ENCODE results near the gene SLC34A1. TPM values are rescaled to one million over a fixed set of nuclear protein-coding genes. Genes with fewer than 3 reads are reported as not detected.

SLC34A1 gene
- total RNA-seq, 1 experiment from 2014 or later: not detected

DNA sequence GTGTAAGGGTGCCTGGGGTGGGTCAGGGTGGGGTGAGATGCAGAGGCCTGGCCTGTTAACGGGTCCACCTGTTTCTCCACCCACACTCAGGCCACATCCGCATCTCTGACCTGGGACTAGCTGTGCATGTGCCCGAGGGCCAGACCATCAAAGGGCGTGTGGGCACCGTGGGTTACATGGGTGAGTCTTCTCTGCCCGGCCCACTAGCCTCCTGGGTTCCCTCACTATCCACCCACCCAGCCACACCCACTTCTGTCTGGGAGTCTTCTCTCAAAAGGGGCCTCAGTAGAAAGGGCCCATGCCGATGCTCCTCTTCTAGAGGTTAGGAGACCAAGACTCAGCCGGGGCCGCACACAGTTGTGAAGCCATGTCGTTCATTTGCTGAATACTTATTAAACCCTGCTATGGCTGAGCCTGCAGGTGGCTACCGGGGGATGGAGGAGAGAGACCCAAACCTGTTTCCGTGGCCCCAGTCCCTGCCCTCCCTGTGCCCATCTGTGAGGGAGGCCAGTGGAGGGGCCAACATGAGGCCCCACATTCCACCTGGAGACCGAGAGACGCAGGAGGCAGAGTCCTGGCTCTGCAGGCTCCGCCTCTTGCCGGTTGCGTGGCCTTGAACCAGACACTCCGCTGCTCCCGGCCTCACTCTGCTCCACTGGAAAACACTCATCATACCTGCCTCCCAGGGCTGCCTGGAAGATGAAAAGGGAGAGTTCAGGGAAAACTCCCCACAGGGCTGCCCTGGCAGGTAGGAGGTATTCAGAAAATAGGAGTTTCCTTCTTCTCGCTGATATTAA lies 50.9 kb downstream of the SLC34A1 start:
- POLR2A ChIA-PET: interaction anchor here (0.5 kb wide), 1 partner anchor 9 kb away, joined by 6 read pairs; the partner anchor contains the start of gene GRK6
- Mint-ChIP-seq H3K27ac (ENCODE audit: unreplicated experiment) (no peak overlapping the region), H3K4me3 (ENCODE audit: unreplicated experiment) (no peak overlapping the region), H3K27me3 (ENCODE audit: insufficient read depth, unreplicated experiment) (no peaks in the 10 kb centered on the region), H3K4me1 (ENCODE audit: low read depth, unreplicated experiment) (no peaks in the 10 kb centered on the region), H3K9me3 (ENCODE audit: unreplicated experiment) (no peaks in the 10 kb centered on the region), H3K36me3 (ENCODE audit: insufficient read depth, unreplicated experiment) (peaks cover 35% of the 10 kb centered on the region)
- no TSS peak for BruUV-seq (replicated peaks)
- Histone ChIP-seq H3K9me3 (no peaks in the 10 kb centered on the region), H3K4me3 (ENCODE audit: low read depth, low read length) (no peak overlapping the region), H3K4me1 (0 out of 2 replicates have a peak, but pooled peaks cover 3% of the 10 kb centered on the region), H3K36me3 (ENCODE audit: control insufficient read depth, insufficient read depth, low read length) (peaks cover 5% of the 10 kb centered on the region), H3K27me3 (replicated peaks; ENCODE audit: control insufficient read depth, insufficient read depth, low read length) (no peaks in the 10 kb centered on the region)
- no peak for DNase-seq
- CTCF ChIA-PET: no interaction called here
- TF ChIP-seq CTCF (IDR thresholded peaks at IDR 0.05; ENCODE audit: insufficient read depth in 1 of 2, low read depth in 1 of 2, low read length in 1 of 2, severe bottlenecking in 1 of 2, unreplicated experiment in 1 of 2): no peak
- intact Hi-C loops (cut with micrococcal nuclease; ENCODE audit: unreplicated experiment): no loop called here

DNA sequence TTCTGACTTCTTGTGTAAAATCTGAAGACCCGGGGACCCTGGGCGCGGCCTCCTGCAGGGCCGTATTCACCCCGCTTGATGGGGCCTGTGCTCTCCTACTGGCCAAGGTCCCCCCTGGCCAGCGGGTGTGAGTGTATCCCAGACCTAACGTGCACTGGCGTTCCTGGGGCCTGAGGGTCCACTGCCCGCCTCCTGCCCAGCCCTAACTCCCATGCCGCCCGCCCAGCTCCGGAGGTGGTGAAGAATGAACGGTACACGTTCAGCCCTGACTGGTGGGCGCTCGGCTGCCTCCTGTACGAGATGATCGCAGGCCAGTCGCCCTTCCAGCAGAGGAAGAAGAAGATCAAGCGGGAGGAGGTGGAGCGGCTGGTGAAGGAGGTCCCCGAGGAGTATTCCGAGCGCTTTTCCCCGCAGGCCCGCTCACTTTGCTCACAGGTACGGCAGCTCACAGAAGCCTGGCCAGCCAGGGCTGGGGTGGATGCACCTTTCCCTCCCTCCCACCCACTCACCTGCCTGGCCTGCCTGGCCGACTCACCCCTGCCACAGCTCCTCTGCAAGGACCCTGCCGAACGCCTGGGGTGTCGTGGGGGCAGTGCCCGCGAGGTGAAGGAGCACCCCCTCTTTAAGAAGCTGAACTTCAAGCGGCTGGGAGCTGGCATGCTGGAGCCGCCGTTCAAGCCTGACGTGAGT lies 51.8 kb downstream of the SLC34A1 start:
- TF ChIP-seq CTCF (IDR thresholded peaks at IDR 0.05; ENCODE audit: insufficient read depth in 1 of 2, low read depth in 1 of 2, low read length in 1 of 2, severe bottlenecking in 1 of 2, unreplicated experiment in 1 of 2): no peak
- peaks cover 5% of the 10 kb centered on the region for H3K36me3 ChIP-seq (ENCODE audit: control insufficient read depth, insufficient read depth, low read length)
- CTCF ChIA-PET: interaction anchor here (0.6 to 1.1 kb wide), 4 partner anchors 20 to 64 kb away, joined by 3 to 4 read pairs (median 4); no protein-coding TSS in a partner anchor
- H3K9me3 ChIP-seq: no peaks in the 10 kb centered on the region
- no peak overlapping the region for H3K4me3 ChIP-seq (ENCODE audit: low read depth, low read length)
- Mint-ChIP-seq H3K27me3 (ENCODE audit: insufficient read depth, unreplicated experiment) (no peaks in the 10 kb centered on the region), H3K27ac (ENCODE audit: unreplicated experiment) (no peak overlapping the region), H3K9me3 (ENCODE audit: unreplicated experiment) (no peaks in the 10 kb centered on the region), H3K36me3 (ENCODE audit: insufficient read depth, unreplicated experiment) (peaks cover 33% of the 10 kb centered on the region), H3K4me1 (ENCODE audit: low read depth, unreplicated experiment) (no peaks in the 10 kb centered on the region), H3K4me3 (ENCODE audit: unreplicated experiment) (no peak overlapping the region)
- POLR2A ChIA-PET: no interaction called here
- no peaks in the 10 kb centered on the region for H3K27me3 ChIP-seq (replicated peaks; ENCODE audit: control insufficient read depth, insufficient read depth, low read length)
- intact Hi-C loops (cut with micrococcal nuclease; ENCODE audit: unreplicated experiment): no loop called here
- DNase-seq: no peak
- BruUV-seq (replicated peaks): no TSS peak
- H3K4me1 ChIP-seq: 0 out of 2 replicates have a peak, but pooled peaks cover 3% of the 10 kb centered on the region

DNA sequence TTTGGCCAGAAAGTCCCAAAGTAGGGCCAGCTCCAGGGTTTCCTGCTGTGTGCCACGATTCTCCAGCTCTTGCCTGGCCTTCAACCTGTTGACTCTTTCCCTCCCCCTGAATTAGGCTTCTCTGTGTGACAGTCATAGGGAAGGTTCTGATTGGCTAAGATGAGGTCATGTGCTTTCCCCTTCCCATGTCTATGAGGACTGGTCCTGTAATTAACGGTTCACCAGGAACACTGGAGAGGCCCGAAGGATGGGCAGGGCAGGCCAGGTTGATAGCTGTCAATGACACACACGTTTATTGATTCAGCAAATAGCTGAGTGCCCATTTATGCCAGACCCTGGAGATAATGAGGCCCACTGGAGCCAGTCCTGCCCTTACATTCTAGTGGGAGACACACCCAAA lies 53.4 kb downstream of the SLC34A1 start:
- ChIA-PET CTCF (interaction anchor here (1.1 to 1.4 kb wide), 3 partner anchors 20 to 128 kb away, joined by 3 to 4 read pairs (median 4); no protein-coding TSS in a partner anchor), POLR2A (interaction anchor here (0.6 to 1.1 kb wide), 2 partner anchors 9 to 18 kb away, joined by 5 read pairs; no protein-coding TSS in a partner anchor)
- no TSS peak for BruUV-seq (replicated peaks)
- peaks cover 5% of the 10 kb centered on the region for H3K36me3 ChIP-seq (ENCODE audit: control insufficient read depth, insufficient read depth, low read length)
- Mint-ChIP-seq H3K36me3 (ENCODE audit: insufficient read depth, unreplicated experiment) (peaks cover 44% of the 10 kb centered on the region), H3K4me1 (ENCODE audit: low read depth, unreplicated experiment) (no peaks in the 10 kb centered on the region), H3K27ac (ENCODE audit: unreplicated experiment) (no peak overlapping the region), H3K27me3 (ENCODE audit: insufficient read depth, unreplicated experiment) (no peaks in the 10 kb centered on the region), H3K4me3 (ENCODE audit: unreplicated experiment) (no peak overlapping the region), H3K9me3 (ENCODE audit: unreplicated experiment) (no peaks in the 10 kb centered on the region)
- intact Hi-C loops (cut with micrococcal nuclease; ENCODE audit: unreplicated experiment): no loop called here
- 0 out of 2 replicates have a peak, but pooled peaks cover 3% of the 10 kb centered on the region for H3K4me1 ChIP-seq
- H3K4me3 ChIP-seq (ENCODE audit: low read depth, low read length): no peak overlapping the region
- peak in 1 of 2 experiments; percentile 38 for DNase-seq
- no peaks in the 10 kb centered on the region for H3K27me3 ChIP-seq (replicated peaks; ENCODE audit: control insufficient read depth, insufficient read depth, low read length)
- no peak for TF ChIP-seq CTCF (IDR thresholded peaks at IDR 0.05; ENCODE audit: insufficient read depth in 1 of 2, low read depth in 1 of 2, low read length in 1 of 2, severe bottlenecking in 1 of 2, unreplicated experiment in 1 of 2)
- no peaks in the 10 kb centered on the region for H3K9me3 ChIP-seq
